ENCODE data around the gene ITGAD. TPM values are rescaled to one million over a fixed set of nuclear protein-coding genes. Genes with fewer than 3 reads are reported as not detected.
"Not testable (repeated sequence)": the region's sequence is repeated elsewhere in the genome, so short reads cannot be mapped to it uniquely, and the experiment has no call there.

The ITGAD gene
- total RNA-seq, 2 donors from 2014 or later = not detected

GRCh38 chr16:31439519-31439918 is 46.4 kb downstream of the ITGAD start:
- ATAC-seq = no peak

DNA sequence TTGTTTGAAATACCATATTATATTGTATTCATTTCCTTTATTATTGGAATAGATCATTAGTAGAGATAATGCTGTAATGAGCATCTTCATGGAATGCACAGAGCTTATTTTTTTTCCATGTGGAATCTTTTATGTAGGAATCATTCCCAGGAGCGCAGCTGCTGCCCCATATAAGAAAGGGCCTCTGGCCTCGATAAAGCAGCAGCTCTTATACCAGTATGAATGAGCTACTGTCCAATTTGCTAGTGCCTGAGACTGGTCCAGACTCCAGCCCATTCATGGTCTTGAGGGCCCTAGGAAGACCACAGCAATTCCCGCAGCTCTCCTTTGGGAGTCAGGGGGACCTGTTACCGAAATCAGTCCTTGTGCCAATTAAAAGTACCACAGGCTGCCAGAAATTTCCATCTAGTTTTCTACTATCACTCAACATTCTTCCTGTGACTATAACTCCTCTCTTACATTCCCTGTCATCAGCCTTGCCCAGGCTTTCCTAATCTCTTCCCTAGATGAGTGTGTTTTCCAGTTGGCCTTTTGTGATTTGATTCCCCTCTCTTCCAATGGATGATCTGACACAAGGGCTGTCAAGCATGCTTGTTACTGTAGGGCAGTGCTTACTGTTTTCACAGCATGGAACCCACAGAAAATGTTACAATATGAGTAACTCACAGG is 47.5 kb downstream of the ITGAD start:
- intact Hi-C loops (cut with DNase I) = no loop called here
- WGBS, 2 donors = 63 to 73% methylated on average over 4 of the region's 4 CpGs
- peaks cover 8% of the 10 kb centered on the region for H3K4me1 ChIP-seq
- no peaks in the 10 kb centered on the region for H3K27me3 ChIP-seq
- H3K4me3 ChIP-seq = no peak overlapping the region
- no peaks in the 10 kb centered on the region for H3K36me3 ChIP-seq (replicated peaks in 1 of 2; ENCODE audit: insufficient read depth in 1 of 2, low read depth in 2 of 2)
- DNase-seq (no peak), ATAC-seq (no peak)
- no peak for TF ChIP-seq POLR2A (IDR thresholded peaks at IDR 0.05)
- TF ChIP-seq, protein P1, sequence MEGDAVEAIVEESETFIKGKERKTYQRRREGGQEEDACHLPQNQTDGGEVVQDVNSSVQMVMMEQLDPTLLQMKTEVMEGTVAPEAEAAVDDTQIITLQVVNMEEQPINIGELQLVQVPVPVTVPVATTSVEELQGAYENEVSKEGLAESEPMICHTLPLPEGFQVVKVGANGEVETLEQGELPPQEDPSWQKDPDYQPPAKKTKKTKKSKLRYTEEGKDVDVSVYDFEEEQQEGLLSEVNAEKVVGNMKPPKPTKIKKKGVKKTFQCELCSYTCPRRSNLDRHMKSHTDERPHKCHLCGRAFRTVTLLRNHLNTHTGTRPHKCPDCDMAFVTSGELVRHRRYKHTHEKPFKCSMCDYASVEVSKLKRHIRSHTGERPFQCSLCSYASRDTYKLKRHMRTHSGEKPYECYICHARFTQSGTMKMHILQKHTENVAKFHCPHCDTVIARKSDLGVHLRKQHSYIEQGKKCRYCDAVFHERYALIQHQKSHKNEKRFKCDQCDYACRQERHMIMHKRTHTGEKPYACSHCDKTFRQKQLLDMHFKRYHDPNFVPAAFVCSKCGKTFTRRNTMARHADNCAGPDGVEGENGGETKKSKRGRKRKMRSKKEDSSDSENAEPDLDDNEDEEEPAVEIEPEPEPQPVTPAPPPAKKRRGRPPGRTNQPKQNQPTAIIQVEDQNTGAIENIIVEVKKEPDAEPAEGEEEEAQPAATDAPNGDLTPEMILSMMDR (IDR thresholded peaks at IDR 0.05) = no peak
- H3K9me3 ChIP-seq = no peaks in the 10 kb centered on the region
- H3K27ac ChIP-seq = no peak overlapping the region

More at GRCh38 chr16:31439519-31439918, 46.4 kb downstream of the ITGAD start:
- DNase-seq = no peak
- WGBS, 2 donors = 77 to 86% methylated on average over 3 of the region's 3 CpGs
- H3K27me3 ChIP-seq = no peaks in the 10 kb centered on the region
- H3K4me3 ChIP-seq = no peak overlapping the region
- H3K4me1 ChIP-seq = peaks cover 8% of the 10 kb centered on the region
- no peak overlapping the region for H3K27ac ChIP-seq
- no peaks in the 10 kb centered on the region for H3K36me3 ChIP-seq (replicated peaks in 1 of 2; ENCODE audit: insufficient read depth in 1 of 2, low read depth in 2 of 2)
- TF ChIP-seq, protein P1 (IDR thresholded peaks at IDR 0.05) = no peak
- TF ChIP-seq POLR2A (IDR thresholded peaks at IDR 0.05) = no peak
- intact Hi-C loops (cut with DNase I) = loop anchor here (5.0 kb wide), 1 partner anchor 457 kb away; no protein-coding TSS in a partner anchor
- no peaks in the 10 kb centered on the region for H3K9me3 ChIP-seq

GRCh38 chr16:31441956-31442355 is 48.8 kb downstream of the ITGAD start:
- H3K27me3 ChIP-seq = no peaks in the 10 kb centered on the region
- intact Hi-C loops (cut with DNase I) = no loop called here
- H3K9me3 ChIP-seq = no peaks in the 10 kb centered on the region
- TF ChIP-seq, protein P1 (IDR thresholded peaks at IDR 0.05) = no peak
- TF ChIP-seq POLR2A (IDR thresholded peaks at IDR 0.05) = no peak
- no peaks in the 10 kb centered on the region for H3K36me3 ChIP-seq (replicated peaks in 1 of 2; ENCODE audit: insufficient read depth in 1 of 2, low read depth in 2 of 2)
- peaks cover 8% of the 10 kb centered on the region for H3K4me1 ChIP-seq
- 58 to 71% methylated on average over 33 to 34 of the region's 34 CpGs for WGBS, 2 donors
- H3K4me3 ChIP-seq = peak overlapping the region; percentile 41 to 60
- peak in 1 of 4 donors; percentile 35 for DNase-seq
- ATAC-seq = no peak
- H3K27ac ChIP-seq = peak overlapping the region in 3 of 4 donors; percentile 91 to 94 (median 92)

DNA sequence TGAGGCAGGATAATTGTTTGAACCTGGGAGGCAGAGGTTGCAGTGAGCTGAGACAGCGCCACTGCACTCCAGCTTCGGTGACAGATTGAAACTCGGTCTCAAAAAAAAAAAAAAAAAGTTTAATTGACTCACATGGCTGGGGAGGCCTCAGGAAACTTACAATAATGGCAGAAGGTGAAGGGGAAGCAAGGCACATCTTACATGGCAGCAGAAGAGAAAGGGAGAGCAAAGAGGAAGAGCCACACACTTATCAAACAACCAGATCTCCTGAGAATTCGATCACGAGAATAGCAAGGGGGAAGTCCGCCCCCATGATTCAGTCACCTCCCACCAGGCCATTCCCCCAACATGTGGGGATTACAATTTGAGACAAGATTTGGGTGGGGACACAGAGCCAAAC is 52.8 kb downstream of the ITGAD start:
- H3K27me3 ChIP-seq; H3K4me1 ChIP-seq; H3K9me3 ChIP-seq; H3K4me3 ChIP-seq; DNase-seq; H3K27ac ChIP-seq; intact Hi-C loops (cut with DNase I); ATAC-seq; H3K36me3 ChIP-seq (replicated peaks in 1 of 2; ENCODE audit: insufficient read depth in 1 of 2, low read depth in 2 of 2): not testable (repeated sequence)
- WGBS, 2 donors = 67 to 78% methylated on average over 6 of the region's 6 CpGs

- H3K4me3 ChIP-seq = no peak overlapping the region
- no peaks in the 10 kb centered on the region for H3K27me3 ChIP-seq
- WGBS, 2 donors = 80 to 93% methylated on average over 5 of the region's 5 CpGs
- no peak overlapping the region for H3K27ac ChIP-seq
- H3K4me1 ChIP-seq = peaks cover 42% of the 10 kb centered on the region
- no peaks in the 10 kb centered on the region for H3K9me3 ChIP-seq
- DNase-seq (no peak), ATAC-seq (no peak)
- no peak for TF ChIP-seq POLR2A (IDR thresholded peaks at IDR 0.05)
- TF ChIP-seq, protein P1 (IDR thresholded peaks at IDR 0.05) = no peak
- H3K36me3 ChIP-seq (replicated peaks in 1 of 2; ENCODE audit: insufficient read depth in 1 of 2, low read depth in 2 of 2) = no peaks in the 10 kb centered on the region
- intact Hi-C loops (cut with DNase I) = no loop called here
These were observed 58.1 kb downstream of the ITGAD start for GRCh38 chr16:31451201-31451600.

Data from body of pancreas (tissue), 4 donors.